GM21737 (cell line): ENCODE data around the gene MT1F.
"Not testable (repeated sequence)": the region's sequence is repeated elsewhere in the genome, so short reads cannot be mapped to it uniquely, and the experiment has no call there.

Experiments used
- ATAC-seq: cut with Tn5 transposase; IDR thresholded peaks from one replicate; pipeline ENCODE4 v1.9.1; 2021; ENCODE audit warnings: mild to moderate bottlenecking, moderate library complexity; ENCODE audit not compliant: unreplicated experiment

The MT1F gene

GRCh38 chr16:56641166-56641565 lies 16.6 kb upstream of the MT1F start:
- no peak for ATAC-seq

- no peak for ATAC-seq
Observed at GRCh38 chr16:56643080-56643778, 14.5 kb upstream of the MT1F start.

GRCh38 chr16:56643833-56644232 lies 13.9 kb upstream of the MT1F start:
- ATAC-seq, result no peak

GRCh38 chr16:56645311-56645710 lies 12.4 kb upstream of the MT1F start:
- no peak for ATAC-seq

GRCh38 chr16:56645838-56646237 lies 11.9 kb upstream of the MT1F start:
- no peak for ATAC-seq

- ATAC-seq, result no peak
Observed at GRCh38 chr16:56647641-56648431, 9.9 kb upstream of the MT1F start.

GRCh38 chr16:56649271-56649670 lies 8.5 kb upstream of the MT1F start:
- ATAC-seq, result no peak

GRCh38 chr16:56649820-56650219 lies 7.9 kb upstream of the MT1F start:
- ATAC-seq, result no peak

GRCh38 chr16:56651586-56651985 lies 6.2 kb upstream of the MT1F start, which contains the start of gene MT1B:
Gene MT1B, plus strand, starts transcription at chr16:56651886. Its CDS starts 68 bp downstream, at chr16:56651954.
- no peak for ATAC-seq

GRCh38 chr16:56652600-56652999 lies 5.2 kb upstream of the MT1F start:
- ATAC-seq, result no peak

- no peak for ATAC-seq
Observed at GRCh38 chr16:56653218-56653617, 4.5 kb upstream of the MT1F start.

- no peak for ATAC-seq
Observed at GRCh38 chr16:56658327-56658875, 642 bp downstream of the MT1F start.

- no peak for ATAC-seq
Observed at GRCh38 chr16:56662357-56663354, 4.9 kb downstream of the MT1F start.

- ATAC-seq, result no peak
Observed at GRCh38 chr16:56664506-56664905, 6.7 kb downstream of the MT1F start.

- not testable (repeated sequence) for ATAC-seq
Observed at GRCh38 chr16:56665286-56666261, 7.8 kb downstream of the MT1F start.

- ATAC-seq, result no peak
Observed at GRCh38 chr16:56667581-56668571, 10.1 kb downstream of the MT1F start, which contains the start of gene MT1G. Gene MT1G, minus strand, starts transcription at chr16:56668065. Its CDS starts 72 bp downstream, at chr16:56667993.

GRCh38 chr16:56669005-56669839 lies 11.5 kb downstream of the MT1F start, which contains the start of gene MT1H:
Gene MT1H, plus strand, starts transcription at chr16:56669814. Its CDS starts 71 bp downstream, at chr16:56669885.
- ATAC-seq, result no peak
